ENCODE results near the gene CRYGB. TPM values are rescaled to one million over a fixed set of nuclear protein-coding genes. Genes with fewer than 3 reads are reported as not detected.

CRYGB gene
- total RNA-seq, 1 donor from 2014 or later = not detected

DNA sequence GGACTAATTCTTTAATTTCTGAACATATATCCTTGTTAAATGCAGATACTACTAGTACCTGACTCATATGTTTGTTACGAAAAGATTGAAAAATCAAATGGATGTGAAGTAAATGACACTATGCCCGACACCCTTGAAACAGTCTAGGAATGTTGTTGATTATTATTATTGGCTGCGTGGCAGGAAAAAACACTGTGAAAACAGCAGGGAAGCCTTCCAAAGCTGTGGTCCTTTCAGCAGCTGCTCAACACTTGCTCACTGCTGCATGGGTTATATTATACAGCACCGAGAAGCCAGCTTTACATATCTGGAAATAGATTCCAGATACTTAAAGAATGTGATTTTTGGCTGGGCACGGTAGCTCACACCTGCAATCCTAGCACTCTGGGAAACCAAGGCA is 48.2 kb downstream of the CRYGB start:
- no peak overlapping the region for H3K4me3 ChIP-seq (ENCODE audit: low read depth, low read length)
- no peak for DNase-seq (ENCODE audit: low read depth)
- TF ChIP-seq, protein P1, sequence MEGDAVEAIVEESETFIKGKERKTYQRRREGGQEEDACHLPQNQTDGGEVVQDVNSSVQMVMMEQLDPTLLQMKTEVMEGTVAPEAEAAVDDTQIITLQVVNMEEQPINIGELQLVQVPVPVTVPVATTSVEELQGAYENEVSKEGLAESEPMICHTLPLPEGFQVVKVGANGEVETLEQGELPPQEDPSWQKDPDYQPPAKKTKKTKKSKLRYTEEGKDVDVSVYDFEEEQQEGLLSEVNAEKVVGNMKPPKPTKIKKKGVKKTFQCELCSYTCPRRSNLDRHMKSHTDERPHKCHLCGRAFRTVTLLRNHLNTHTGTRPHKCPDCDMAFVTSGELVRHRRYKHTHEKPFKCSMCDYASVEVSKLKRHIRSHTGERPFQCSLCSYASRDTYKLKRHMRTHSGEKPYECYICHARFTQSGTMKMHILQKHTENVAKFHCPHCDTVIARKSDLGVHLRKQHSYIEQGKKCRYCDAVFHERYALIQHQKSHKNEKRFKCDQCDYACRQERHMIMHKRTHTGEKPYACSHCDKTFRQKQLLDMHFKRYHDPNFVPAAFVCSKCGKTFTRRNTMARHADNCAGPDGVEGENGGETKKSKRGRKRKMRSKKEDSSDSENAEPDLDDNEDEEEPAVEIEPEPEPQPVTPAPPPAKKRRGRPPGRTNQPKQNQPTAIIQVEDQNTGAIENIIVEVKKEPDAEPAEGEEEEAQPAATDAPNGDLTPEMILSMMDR (conservative IDR thresholded peaks at IDR 0.05; ENCODE audit: low read depth, low read length) = no peak

DNA sequence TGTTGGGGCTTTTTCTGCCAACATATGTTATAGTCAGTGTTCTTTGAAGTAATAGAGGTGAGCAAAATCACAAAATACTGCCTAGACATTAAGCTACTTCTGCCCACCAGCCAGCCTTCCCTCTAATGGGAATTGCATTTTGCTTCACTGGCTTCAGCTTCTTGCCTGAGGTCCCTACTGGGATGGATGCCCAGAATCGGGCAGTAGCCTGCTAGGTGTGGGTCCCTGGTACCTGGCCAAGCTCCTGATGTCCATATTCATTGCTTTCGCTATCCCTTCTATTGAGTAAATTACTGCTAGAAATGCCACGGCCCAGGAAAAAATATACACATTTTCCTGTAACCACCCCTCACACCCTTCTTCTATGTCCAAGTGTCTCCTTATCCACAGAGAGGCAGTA is 48.6 kb downstream of the CRYGB start:
- H3K4me3 ChIP-seq (ENCODE audit: low read depth, low read length) = no peak overlapping the region
- DNase-seq (ENCODE audit: low read depth) = no peak
- TF ChIP-seq, protein P1 (conservative IDR thresholded peaks at IDR 0.05; ENCODE audit: low read depth, low read length) = no peak

DNA sequence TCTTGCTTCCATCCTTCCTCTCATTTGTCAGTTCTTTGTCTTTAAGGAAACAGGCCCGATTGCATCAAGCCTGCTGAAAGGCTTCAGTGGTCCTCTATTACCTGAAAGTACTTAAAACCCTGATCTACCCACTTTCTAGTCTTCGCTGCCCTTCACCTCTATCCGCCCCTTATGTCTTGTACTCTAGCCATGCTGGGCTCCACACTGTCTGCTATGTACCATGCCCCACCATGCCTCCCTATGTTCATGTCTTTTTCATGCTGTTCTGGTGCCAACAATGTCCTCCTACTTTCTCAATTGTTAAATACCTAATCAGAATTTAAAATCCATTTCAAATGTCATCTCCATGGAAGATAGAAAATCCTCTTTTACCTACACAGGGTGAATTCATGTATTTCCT is 49.9 kb downstream of the CRYGB start:
- no peak for DNase-seq (ENCODE audit: low read depth)
- TF ChIP-seq, protein P1 (conservative IDR thresholded peaks at IDR 0.05; ENCODE audit: low read depth, low read length) = no peak
- H3K4me3 ChIP-seq (ENCODE audit: low read depth, low read length) = no peak overlapping the region

DNA sequence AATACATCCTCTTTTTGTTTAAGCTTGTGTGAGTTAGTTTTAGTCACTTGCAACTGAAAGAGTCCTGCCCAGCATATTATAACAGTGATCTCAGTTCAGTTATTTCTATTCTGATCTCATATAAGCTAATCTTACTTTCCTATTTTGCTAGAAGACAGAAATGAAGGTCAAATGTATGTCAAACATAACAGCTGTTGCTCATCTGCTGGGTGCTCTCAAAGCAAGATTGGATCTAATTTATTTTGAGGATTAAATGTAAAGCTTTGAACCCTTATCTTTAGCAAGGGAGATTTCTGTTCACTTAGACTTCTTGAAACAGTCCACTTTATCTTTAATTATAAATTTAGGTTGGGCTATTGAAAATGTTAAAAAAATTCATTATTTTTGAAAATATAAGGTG is 52.8 kb downstream of the CRYGB start:
- DNase-seq (ENCODE audit: low read depth) = no peak

More for the DNA sequence above, 52.8 kb downstream of the CRYGB start:
- H3K4me3 ChIP-seq (ENCODE audit: low read depth, low read length) = no peak overlapping the region
- TF ChIP-seq, protein P1 (conservative IDR thresholded peaks at IDR 0.05; ENCODE audit: low read depth, low read length) = no peak

Other genes starting within 250 kb of the CRYGB start
- 2.5 and 3.2 TPM in 2 replicates for gene PLEKHM3, start 120.6 kb downstream of the CRYGB start, total RNA-seq
- gene CRYGD, start 21.6 kb downstream of the CRYGB start, total RNA-seq = not detected in 2 replicates
- gene CRYGC, start 16.3 kb downstream of the CRYGB start, total RNA-seq = not detected in 2 replicates
- not detected in 2 replicates for gene CRYGA, start 17.4 kb upstream of the CRYGB start, total RNA-seq
- not detected in 2 replicates for gene C2orf80, start 43.9 kb upstream of the CRYGB start, total RNA-seq
- gene IDH1, start 108.9 kb upstream of the CRYGB start, total RNA-seq = 93.1 and 113 TPM in 2 replicates
- 10.8 and 13.8 TPM in 2 replicates for gene PIKFYVE, start 120.1 kb upstream of the CRYGB start, total RNA-seq

All from epithelial cell of proximal tubule (primary cell).